GM19452 (cell line): Measurements from ENCODE around the gene PCGF3.
"Not testable (repeated sequence)": the region's sequence is repeated elsewhere in the genome, so short reads cannot be mapped to it uniquely, and the experiment has no call there.

ENCODE experiments used
- ATAC-seq: cut with Tn5 transposase; IDR thresholded peaks from one replicate; pipeline ENCODE4 v1.9.1; 2021; ENCODE audit not compliant: unreplicated experiment

The PCGF3 gene

DNA sequence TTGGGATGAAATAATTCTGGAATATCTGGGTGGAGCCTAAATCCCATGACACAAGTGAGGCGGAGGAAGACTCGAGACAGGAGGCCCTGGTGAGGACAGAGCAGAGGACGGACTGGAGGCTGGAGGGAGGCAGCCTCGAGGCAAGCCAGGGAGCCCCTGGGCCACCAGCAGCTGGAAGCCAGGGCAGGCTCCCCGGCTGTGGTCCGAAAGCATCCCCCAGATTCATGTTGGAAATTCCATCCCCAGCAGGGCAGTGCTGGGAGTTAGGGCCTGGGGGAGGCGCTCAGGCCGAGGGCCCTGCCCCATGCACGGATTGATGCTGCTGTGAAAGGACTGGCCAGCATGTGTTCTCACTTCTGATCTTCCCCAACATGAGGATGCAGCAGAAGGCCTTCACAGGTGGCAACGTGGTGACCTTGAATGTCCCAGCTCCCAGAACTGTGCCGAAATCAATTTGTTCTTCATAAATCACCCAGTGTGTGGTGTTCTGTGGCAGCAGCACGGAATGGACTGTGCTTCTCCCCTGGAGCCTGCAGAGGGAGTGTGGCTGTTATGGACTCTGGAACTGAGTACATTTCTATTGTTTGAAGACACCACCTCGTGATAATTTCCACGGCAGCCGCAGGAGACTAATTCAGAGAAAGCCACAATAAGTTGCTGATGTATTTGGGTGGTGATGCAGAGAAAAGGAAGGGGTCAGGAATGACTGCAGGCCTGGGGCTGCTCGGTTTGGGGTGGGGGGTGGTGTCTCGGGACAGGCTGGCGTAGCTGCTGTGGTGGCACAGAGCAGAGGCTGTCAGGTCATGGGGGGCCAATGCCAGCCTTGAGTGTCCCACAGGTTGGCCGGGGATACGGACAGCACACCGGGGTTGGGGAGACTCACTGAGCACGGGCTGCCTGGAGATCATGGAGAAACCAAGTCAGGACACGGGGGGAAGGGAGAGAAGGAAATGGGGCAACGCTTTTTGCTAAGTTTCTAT lies 56.9 kb downstream of the PCGF3 start:
- ATAC-seq = no peak

DNA sequence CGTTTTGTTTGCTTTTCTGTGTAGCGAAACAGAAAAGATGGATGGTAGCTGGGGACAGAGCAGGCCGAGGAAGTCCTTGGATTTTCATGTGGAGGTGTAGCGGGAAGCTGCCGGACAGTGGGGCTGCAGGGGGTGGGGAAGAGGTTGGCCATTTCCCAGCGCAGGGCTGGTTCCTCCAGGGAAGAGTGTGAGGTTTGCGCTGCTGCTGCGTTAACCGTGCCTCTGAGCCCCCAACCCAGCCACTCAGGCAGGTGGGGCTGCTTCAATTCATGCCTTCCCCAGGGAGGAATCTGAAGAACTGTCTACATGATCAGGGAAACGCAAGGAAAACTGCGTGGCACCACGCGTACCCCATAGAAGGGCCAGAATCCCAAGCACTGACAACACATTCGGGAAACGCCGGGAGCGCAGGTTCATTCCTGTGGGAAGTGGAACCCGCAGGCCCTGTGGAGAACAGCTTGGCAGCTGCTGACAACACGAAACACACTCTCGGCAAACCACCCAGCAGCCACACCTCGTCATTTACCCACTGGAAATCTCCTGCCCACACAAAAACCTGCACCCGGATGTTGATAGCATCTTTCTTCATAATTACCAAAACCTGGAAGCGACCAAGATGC lies 57.7 kb downstream of the PCGF3 start:
- no peak for ATAC-seq

DNA sequence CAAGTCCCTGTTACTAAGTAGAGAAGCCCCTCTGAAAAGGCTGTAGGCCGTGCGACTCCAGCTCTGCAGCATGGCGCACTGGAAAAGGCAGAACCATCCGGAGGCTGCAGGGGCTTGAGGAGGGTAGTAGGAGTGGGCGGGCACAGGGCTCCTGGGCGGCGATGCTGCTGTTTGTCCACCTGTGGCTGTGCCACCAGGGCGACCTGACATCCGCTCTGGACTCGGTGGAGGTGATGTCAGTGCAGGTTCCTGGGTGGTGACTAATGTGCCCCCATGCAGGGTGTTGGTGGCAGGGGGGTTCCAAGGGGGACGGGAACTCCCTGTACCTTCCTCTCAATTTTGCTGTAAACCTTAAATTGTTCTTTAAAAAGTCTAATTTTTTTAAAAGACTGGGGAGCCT lies 58.3 kb downstream of the PCGF3 start:
- ATAC-seq = no peak

DNA sequence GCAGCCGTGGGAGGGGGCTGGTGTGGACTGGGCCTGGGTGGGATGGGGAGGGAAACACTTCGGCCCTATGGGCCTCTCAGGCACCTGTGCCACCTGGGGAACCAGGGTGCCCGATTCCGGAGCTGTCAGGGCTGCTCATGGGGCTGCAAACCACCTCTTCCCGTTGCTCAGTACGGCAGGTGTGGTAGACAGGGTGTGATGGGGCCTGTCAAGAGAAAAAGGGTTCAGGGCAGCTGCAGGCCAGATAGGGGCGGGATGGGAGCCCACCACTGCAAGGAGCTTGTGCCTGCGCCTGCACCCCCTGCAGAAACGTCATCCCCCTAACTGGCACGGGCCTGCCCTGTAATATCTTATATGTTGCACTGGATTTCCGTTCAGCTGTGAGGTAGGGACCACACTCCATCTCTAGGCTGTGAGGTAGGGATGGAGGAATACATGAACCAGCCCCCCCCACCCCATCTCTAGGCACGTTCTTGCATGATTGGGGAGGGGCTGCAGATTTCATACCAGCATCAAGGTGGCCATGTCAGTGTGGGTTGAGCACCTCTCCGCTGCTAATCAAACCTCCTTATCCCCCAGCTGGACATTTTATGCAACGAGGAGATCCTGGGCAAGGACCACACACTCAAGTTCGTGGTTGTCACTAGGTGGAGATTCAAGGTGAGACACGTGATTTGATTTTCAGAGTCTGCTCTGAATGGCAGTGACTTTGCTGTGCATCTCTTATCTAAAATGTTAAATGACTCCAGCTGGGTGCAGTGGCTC lies 59.0 kb downstream of the PCGF3 start:
- ATAC-seq = no peak

GRCh38 chr4:766152-766515 lies 60.5 kb downstream of the PCGF3 start:
- no peak for ATAC-seq

DNA sequence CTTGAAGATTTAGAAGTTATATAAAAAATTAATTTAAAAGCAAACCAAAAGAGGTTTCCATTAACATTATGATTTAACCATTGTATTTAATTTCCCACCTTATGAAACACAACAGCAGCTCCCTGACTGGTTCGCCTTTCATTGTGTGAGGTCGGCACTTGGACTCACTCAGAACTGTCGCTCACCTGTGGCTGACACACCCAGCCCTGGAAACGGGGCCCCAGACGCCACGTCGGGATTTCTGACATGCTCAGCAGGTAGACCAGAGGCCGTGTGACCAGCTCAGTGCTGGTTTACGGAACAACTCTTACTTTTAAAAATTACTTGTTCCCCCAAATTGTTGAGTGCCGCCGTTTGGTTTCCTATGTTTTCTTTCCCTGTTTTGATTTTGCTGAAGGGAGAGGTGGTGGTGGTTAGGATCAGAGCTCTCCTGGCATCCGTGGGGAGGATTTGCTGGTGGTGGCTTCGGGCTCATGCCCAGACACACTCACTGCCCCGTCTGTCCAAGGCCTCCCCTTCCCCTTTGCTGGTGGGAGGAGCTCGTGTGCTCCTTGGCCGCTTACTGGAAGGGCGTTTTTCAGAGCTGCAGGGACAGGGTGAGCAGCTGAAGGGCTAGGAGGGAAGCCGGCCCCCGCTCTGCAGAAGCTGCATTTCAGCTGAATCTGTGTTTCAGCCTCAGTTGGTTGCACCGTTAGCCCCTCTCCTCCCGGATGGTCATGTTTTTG lies 61.1 kb downstream of the PCGF3 start:
- no peak for ATAC-seq

- ATAC-seq = no peak
These were observed 62.4 kb downstream of the PCGF3 start for GRCh38 chr4:768076-768475.

- ATAC-seq = no peak
These were observed 63.4 kb downstream of the PCGF3 start for GRCh38 chr4:768995-769394.

GRCh38 chr4:769511-769910 lies 63.9 kb downstream of the PCGF3 start:
- no peak for ATAC-seq

DNA sequence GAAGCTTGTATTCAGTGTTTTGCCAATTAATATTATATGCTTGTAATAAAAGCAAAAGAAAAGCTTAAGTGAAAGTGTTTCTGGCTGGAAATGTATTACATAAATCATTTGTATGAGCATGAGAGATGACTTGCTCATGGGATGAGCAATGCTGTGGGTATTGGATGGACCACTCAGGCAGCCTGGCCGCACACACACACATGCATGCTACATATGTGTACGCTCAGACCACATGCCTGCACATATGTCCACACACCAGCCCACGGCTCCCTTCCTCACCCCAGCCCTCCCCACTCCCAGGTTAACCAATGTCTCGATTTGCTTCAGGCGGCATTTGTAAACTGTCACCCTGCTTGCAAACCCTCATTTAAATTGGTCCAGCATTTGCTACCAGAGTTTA lies 64.4 kb downstream of the PCGF3 start:
- ATAC-seq = no peak

DNA sequence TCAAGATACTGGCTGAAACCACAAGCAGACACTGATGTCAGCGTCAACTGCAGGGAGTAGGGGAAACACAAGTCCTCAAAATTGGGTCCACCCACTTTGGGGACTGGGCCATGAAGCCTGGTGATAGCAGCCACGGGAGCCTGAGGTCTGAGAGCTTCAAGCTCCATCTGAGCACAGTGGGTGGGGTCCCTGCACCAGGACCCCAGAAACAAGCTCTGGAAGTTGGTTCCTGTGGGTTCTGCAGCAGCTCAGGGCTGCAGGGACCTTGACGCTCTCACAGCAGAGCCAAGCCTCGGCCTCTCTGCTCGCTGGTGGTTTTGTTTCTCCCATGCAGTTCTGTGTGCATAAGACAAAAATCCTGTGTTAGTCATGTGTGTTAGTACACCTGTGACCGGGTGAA lies 65.8 kb downstream of the PCGF3 start:
- no peak for ATAC-seq

DNA sequence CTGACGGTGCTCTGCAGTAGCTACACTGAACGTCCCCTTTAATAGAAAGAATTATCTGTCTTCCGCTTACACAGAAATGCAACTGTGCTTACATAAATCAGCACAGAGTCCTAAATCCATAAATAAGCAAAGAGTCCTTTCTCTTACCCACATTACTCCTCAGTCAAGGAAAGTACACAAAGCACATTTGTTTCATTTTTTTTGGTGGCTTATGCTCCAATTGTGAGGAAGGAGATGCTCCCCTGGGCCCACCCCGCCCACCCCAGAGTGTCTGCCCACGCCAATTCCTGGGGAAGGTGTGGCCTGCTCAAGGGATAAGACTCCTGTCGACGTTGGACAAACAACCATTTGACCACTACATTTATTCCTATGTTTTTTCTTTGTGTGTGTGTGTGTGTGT lies 66.5 kb downstream of the PCGF3 start:
- ATAC-seq = no peak

DNA sequence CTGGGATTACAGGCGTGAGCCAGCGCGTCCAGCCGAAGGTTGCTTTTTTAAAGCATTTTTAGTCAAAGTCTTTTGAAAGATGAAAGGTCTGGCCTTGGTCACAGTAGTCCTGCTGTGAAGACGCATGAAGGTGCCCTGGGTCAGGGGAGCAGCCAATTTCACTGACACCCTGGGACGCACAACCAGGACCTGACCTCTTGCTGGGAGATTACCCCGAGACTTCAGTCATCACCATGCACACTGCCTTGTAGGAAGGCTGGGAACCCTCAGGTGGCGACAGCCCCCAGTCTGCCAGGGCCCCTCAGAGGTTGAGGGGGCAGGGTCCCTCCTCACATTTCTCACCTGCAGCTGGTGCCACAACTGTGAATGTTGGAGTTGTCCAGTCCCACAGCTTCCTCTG lies 67.1 kb downstream of the PCGF3 start:
- no peak for ATAC-seq

GRCh38 chr4:773214-773613 lies 67.6 kb downstream of the PCGF3 start:
- no peak for ATAC-seq

DNA sequence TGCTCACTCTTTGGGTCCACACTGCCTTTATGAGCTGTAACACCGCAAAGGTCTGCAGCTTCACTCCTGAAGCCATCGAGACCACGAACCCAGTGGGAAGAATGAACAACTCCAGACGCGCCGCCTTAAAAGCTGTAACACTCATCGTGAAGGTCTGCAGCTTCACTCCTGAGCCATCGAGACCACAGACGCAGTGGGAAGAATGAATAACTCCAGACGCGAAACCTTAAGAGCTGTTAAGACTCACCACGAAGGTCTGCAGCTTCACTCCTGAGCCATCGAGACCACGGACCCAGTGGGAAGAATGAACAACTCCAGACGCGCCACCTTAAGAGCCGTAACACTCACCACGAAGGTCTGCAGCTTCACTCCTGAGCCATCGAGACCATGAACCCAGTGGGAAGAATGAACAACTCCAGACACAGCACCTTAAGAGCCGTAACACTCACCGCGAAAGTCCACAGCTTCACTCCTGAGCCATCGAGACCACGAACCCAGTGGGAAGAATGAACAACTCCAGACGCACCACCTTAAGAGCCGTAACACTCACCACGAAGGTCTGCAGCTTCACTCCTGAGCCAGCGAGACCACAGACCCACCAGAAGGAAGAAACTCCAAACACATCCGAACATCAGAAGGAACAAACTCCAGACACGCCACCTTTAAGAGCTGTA lies 68.9 kb downstream of the PCGF3 start:
- not testable (repeated sequence) for ATAC-seq

DNA sequence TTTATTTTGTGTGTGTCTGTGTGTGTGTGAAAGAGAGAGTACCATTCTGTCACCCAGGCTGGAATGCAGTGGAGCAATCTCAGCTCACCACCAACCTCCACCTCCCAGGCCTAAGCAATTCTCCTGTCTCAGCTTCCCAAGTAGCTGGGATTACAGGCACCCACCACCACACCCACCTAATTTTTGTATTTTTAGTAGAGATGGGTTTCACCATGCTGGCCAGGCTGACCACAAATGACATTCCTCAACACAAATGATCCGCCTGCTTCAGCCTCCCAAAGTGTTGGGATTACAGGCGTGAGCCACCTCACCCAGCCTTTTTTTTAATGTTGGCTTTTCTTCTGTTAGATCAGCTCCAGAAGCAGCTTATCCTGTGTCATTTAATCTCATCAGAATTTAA lies 69.9 kb downstream of the PCGF3 start:
- not testable (repeated sequence) for ATAC-seq

DNA sequence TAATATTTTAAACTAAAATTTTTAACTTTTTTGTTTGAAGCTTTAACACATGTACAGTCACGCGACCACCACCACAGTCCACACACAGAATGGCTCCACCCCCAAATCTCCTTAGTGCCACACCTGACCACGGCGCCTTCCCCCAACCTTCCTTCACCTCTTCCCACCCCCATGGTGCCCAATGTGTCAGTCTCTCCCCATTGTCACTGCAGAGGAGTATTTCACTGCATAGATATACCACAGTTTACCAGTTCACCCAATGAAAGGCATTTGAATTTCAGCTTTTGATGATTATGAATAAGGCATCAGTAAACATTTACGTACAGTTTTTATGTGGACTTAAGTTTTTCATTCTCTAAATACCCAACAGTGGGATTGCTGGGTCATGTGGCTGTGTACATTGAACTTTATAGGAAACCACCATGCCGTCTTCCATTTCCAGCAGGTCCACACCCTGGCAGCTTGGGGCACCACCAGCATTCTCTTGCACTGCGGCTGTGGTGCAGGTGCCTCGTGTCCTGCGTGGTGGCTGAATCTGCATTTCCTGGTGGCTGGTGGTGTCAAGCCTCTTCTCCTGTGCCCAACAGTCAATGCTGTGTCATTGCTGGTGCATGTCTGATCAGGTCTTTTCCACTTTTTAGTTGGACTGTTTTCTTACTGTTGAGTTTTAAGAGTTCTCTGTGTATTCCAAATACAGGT lies 71.3 kb downstream of the PCGF3 start:
- no peak for ATAC-seq

DNA sequence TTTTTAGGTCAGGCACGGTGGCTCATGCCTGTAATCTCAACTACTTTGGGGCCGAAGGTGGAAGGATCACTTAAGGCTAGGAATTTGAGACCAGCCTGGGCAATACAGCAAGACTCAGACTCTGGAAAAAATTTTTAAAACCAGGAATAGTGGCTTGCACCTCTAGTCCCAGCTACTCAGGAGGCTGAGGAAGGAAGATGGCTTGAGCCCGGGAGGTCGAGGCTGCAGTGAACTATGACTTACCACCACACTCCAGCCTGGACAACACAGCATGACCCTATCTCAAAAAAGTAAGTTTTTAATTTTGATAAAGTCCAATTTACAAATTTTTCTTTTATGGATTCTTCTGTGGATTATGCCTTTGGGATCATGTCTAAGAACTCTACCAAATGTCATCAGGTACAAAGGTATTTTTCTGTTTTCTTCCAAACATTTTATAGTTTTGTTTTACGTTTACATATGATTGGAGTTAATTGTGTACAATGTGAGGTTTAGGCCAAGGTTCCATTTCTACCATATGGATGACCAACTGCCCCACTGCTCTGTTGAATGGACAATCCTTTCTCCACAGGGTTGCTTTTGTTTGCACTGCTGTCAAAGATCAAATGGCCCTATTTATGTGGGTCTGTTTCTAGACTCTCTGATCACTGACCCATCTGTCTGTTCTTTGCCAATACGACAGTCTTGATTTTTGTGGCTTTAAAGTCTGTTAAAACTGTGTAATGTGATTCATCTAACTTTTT lies 72.1 kb downstream of the PCGF3 start:
- ATAC-seq = no peak

DNA sequence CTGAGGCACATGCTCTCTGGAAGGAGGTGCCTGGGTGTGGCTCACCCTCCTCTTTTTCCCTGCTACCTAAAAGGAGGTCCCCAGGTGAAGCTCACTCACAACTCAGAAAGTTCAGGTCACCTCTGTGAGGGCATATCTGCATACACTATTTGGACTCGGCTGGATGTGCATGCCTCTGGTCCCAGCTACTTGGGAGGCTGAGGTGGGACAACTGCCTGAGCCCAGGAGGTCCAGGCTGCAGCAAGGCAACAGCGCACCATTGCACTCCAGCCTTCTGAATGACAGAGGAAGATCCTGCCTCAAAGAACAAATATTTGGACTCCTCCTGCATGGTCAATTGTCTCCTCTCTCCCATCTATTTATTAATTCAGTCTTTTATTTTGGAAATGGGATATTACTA lies 73.9 kb downstream of the PCGF3 start:
- ATAC-seq = no peak
